G401.6 (cell line): ENCODE data around the gene TMEM63B.
A peak's percentile ranks its signal among the peaks of the same experiment; 100 is the strongest.

Experiments
- FAIRE-seq: peaks from 2 replicates; lab custom pipeline; 2012; peaks lifted over from hg19 to GRCh38; lab: Jason Lieb, UNC

TMEM63B gene

DNA sequence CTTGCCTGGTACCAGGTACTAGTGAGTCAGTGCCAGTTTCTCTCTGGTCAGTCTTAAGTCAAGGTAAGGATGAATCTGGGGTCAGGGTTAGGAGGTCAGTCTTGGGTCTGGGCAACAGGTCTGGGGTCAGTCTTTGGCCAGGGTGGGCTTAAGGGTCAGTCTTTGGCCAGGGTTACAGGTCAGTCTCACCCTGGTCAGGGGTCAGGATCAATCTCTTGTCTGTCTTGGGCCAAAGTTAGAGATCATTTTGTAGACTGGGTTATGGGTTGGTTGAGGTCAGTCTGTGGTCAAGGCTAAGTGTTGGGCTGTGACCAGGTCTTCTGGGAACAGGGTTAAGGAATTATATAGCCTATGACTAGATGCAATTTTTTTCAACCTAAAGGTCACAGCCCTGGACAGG lies 18.5 kb downstream of the TMEM63B start:
- no peak for FAIRE-seq

DNA sequence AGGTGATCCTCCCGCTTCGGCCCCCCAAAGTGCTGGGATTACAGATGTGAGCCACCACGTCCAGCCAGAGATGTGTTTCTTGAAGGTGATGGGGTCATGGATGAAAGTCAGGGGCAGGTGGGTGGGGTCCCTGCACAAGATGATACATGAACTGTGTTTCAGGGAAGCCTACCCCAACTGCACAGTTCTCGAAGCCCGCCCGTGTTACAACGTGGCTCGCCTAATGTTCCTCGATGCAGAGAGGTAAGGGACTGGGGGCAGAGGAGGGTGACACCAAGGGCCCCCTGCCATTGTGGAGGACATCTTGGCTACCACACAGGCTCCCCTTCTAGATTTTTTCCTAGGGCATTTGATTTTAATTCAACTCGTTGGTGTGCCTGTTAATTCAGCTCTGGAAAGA lies 19.3 kb downstream of the TMEM63B start:
- FAIRE-seq: no peak

- no peak for FAIRE-seq
Measured at GRCh38 chr6:44147256-44147655, 19.9 kb downstream of the TMEM63B start.

DNA sequence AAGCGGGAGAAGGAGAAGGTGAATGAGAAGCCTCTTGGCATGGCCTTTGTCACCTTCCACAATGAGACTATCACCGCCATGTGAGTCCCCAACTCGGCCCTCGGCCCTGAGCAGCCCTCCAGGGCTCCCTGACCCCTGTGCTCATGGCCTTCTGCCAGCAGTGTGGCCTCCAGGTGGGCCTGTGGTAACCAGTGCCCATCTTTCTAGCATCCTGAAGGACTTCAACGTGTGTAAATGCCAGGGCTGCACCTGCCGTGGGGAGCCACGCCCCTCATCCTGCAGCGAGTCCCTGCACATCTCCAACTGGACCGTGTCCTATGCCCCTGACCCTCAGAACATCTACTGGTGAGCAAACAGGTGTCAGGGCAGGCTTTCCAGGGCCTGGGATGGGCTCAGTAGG lies 21.0 kb downstream of the TMEM63B start:
- FAIRE-seq: no peak

- FAIRE-seq: no peak
Measured at GRCh38 chr6:44149369-44150012, 22.1 kb downstream of the TMEM63B start.

GRCh38 chr6:44150317-44150917 lies 23.1 kb downstream of the TMEM63B start:
- no peak for FAIRE-seq

GRCh38 chr6:44151348-44152108 lies 24.2 kb downstream of the TMEM63B start:
- peak; percentile 6 for FAIRE-seq

DNA sequence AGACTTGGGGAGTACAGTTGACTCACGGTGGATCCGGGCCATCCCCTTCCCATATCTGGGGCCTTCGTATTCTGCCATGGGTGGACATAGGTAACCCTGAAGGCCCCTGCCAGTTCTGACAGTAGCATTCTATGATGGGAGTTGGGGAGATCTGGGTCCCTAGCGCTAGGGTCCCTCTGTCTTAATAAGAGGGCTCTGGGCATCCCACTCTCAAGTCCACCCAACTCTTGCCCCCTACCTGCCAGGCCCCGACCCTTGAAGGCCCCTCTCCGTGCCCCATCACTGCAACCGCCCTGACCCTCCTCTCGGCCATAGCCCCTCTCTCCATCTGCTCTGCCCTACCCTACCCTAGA lies 24.7 kb downstream of the TMEM63B start:
- no peak for FAIRE-seq

- FAIRE-seq: no peak
Measured at GRCh38 chr6:44152533-44152932, 25.2 kb downstream of the TMEM63B start.

DNA sequence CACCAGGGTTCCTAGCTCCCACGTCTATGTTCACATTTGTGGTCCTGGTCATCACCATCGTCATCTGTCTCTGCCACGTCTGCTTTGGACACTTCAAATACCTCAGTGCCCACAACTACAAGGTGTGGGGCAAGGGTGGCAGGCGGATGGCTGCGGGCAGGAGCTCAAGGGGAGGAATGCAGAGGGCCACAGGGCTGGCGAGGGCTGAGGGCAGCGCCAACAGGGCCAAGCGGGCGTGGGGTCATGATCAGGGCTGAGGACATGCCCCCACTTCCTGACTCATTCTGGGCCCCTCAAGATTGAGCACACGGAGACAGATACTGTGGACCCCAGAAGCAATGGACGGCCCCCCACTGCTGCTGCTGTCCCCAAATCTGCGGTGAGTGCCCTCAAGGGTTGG lies 26.7 kb downstream of the TMEM63B start:
- no peak for FAIRE-seq

DNA sequence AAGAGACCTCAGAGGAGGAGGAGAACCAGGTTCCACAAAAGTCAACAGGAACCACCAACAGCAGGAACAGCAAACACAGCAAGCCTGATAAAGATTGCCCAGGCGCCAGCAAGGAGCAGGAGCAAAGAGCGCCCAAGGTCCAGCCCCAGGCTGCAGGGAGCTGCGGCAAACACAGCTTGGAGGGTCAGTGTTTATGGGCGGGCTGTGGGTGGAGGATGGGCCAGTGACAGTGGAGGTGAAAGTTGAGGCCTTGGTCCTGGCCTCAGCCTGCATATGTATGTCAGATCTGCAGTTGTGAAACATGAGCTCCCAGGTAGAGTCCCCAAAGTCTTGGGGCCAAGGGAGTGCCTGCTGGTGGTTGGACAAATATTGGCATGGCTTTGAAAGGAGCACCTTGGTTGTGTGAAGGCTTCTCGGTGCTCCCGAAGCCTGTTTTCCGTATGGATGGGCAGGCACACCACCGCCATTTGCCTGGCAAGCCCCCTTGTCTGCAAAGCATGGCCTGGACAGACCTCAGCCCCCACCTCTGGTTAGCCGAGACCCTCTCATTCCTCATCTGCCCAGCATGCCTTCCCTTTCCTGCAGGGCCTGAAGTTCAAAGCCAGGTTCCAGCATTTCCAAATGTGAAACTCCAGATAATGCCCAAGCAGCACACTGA lies 29.3 kb downstream of the TMEM63B start:
- FAIRE-seq: no peak

- FAIRE-seq: no peak
Measured at GRCh38 chr6:44157152-44157521, 29.8 kb downstream of the TMEM63B start.

GRCh38 chr6:44158770-44159228 lies 31.4 kb downstream of the TMEM63B start, which contains the start of gene CAPN11:
TSS of gene CAPN11 (plus strand) at chr6:44158820. CDS start at chr6:44158849, 29 bp downstream.
- FAIRE-seq: no peak

DNA sequence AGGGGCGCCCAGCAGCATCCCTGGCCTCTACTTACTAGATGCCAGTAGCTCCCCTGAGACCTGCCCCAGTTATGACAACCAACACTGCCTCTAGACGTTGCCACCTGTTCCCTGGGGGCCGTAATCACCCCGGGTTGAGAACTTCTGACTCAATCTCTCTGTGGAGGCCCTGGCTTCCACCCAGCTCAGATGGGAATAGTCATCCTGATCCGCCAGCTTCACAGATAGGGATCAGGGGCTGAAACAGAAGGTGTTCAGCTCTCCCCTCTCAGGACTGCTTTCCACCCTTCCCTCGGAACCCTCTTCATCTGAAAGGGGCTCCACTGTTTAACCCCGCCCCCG lies 34.6 kb downstream of the TMEM63B start:
- FAIRE-seq: no peak

DNA sequence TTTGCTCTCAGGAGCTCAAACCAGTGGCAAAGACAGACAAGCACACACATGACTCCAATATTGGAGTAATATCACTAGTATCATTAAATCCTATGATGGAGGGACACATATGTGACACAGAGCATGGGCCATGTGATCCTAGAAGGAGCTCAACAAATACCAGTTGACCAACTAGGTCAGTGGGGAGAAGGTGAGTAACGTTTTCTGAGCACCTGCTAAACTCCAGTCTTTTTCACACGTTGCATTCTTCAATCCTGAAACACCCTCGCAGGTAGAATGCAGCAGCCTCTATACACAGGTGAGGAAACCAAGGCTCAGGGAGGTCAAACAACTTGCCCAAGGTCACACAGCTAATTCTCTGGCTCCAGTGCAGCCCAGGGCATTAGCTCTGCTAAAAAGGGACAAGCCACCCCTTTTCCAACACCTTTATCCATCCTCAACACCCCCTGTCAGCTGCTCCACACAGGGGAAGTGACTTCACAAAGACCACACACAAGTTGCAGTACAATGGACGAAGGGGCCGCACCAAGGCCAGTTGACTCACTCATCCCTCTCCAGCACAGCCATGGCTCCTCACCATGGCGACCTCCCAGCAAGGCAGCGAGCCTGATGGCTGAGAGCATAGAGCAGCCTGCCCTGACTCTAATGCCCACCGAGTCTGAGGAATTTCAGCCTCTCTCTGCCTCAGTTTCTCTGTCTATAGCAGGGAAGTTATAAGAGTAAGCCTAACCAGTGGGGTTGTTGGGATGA lies 35.7 kb downstream of the TMEM63B start:
- FAIRE-seq: no peak

- no peak for FAIRE-seq
Measured at GRCh38 chr6:44166116-44166515, 38.8 kb downstream of the TMEM63B start.

DNA sequence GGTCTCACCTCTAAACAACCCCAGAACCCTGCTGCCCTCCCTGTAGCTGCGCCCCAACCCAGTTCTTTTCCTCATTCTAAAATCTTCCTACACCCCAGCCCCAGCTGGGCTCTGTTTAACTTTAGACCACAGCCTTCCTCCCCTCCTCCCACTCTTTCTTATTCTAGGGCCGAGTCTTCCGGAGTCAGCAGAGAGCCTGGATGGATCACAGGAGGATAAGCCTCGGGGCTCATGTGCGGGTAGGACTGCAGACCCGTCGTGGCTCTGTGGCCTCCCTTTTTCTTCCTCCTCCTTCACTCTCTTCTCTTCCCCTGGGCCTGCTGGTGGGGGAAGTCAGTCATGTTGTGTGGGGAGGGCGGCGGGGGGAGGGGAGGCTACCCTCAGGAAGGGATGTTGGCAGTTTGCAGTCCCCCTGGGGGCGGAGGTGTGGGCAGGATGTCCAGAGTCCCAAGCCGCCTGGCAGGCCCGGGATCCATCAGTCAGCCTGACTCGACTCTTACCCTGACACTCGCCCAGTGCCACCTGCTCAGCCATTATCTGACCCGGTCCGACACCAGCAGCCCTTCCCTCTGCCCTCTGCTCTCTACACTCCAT lies 39.3 kb downstream of the TMEM63B start:
- FAIRE-seq: no peak

DNA sequence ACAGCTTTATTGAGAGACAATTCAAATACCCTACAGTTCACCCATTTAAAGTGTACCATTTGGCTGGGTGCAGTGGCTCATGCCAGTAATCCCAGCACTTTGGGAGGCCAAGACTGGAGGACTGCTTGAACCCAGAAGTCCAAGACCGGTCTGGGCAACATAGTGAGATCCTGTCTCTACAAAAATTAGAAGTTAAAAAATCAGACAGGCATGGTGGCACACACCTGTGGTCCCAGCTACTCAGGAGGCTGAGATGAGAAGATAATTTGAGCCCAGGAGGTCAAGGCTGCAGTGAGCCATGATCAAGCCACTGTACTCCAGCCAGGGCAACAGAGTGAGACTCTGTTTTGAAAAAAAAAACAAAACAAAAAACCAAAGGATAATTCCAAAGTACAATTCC lies 40.2 kb downstream of the TMEM63B start:
- FAIRE-seq: no peak

DNA sequence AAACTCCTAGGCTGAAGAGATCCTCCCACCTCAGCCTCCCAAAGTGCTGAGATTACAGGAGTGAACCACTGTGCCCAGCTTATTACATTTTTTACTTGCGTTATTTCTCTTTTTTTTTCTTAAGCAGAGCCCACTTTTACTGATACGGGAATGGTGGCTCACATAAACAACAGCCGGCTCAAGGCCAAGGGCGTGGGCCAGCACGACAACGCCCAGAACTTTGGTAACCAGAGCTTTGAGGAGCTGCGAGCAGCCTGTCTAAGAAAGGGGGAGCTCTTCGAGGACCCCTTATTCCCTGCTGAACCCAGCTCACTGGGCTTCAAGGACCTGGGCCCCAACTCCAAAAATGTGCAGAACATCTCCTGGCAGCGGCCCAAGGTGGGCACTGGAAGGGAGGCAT lies 41.8 kb downstream of the TMEM63B start:
- no peak for FAIRE-seq

- FAIRE-seq: no peak
Measured at GRCh38 chr6:44169886-44170570, 42.7 kb downstream of the TMEM63B start.

DNA sequence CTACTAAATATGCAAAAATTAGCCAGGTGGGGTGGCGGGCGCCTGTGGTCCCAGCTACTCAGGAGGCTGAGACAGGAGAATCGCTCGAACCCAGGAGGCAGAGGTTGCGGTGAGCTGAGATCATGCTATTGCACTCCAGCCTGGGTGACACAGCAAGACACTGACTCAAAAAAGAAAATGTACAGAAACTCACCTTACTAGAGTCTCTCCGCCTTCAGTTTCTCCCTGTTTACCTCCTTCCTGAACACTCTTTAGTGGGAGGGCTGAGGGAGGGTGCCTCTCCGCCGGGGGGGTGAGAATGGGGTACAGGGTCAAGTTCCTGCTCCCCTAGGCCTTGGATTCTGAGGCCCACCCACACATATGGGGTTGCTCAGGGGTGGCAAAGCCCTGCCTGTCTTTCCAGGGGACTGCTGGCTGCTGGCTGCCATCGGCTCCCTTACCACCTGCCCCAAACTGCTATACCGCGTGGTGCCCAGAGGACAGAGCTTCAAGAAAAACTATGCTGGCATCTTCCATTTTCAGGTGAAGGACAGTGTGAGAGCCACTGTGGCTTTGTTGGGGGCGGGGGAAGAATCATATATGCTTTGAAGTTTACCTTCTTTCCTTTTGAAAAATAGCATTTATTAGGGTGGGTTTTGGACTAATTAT lies 44.7 kb downstream of the TMEM63B start:
- FAIRE-seq: no peak
